AG09319 (cell line): ENCODE measurements around the gene ABCB7.
"Not testable (repeated sequence)": the region's sequence is repeated elsewhere in the genome, so short reads cannot be mapped to it uniquely, and the experiment has no call there.

Experiments used
- DNase-seq: peaks from one replicate; pipeline ENCODE4 v3.0.0-alpha.2; 2010; ENCODE audit warnings: low read depth; ENCODE audit errors: extremely low read depth
- CTCF ChIP-seq: IDR thresholded peaks from 2 replicates; pipeline ENCODE4 v1.5.1; 2011; ENCODE audit warnings: low read depth, mild to moderate bottlenecking, inconsistent platforms, low read length, moderate library complexity

ABCB7 gene

GRCh38 chrX:75154871-75155270 lies 1.2 kb downstream of the ABCB7 start:
- no peak for DNase-seq
- no peak for TF ChIP-seq CTCF

DNA sequence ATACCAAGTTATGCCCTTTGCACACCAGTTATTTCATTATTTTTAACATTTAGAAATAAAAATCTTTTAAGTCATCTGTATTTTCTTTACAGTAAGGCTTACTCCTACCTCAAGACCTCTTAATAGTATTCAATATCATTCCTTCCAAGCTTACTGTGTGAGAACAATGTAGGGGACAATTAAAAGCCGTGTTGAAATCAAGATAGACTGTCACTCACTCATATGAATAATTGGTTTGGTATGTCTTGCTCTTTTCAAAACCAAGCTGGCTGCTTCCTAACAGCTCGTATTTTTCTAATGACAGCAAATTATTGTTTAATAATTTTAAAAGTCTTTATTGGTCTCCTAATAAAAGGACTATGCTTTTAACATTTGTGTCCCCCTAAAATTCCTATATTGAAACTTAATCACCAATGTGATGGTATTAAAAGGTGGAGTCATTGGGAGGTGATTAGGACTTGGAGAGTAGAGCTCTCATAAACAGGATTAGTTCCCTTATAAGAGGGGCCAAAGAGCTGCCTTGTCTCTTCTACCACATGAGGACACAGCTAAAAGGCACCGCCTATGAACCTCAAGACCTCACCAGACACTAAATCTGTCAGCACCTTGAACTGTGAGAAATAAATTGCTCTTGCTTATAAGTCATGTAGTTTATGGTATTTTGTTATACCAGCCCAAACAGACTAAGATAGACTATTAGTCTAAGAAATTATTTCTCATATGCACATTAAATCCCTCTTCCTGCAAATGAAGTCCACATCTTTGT lies 4.1 kb downstream of the ABCB7 start:
- DNase-seq, result no peak

GRCh38 chrX:75149654-75150053 lies 6.4 kb downstream of the ABCB7 start:
- no peak for TF ChIP-seq CTCF
- DNase-seq, result no peak

More for the DNA sequence above, 4.1 kb downstream of the ABCB7 start:
- TF ChIP-seq CTCF, result no peak

DNA sequence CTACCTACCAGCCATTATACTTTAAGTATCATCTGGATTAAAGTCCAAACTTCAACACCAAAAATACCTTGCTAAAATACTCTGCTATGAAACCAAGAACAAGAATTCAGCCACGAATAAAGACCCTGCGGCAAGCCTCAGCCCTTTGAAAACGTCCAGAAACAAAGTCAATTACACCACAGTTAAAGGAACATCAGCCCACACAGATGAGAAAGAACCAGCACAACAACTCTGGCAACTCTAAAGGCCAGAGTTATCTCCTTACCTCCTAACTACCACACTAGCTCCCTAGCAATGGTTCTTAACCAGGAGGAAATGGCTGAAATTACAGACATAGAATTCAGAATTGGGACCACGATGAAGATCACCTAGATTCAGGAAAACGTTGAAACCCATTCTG lies 23.4 kb downstream of the ABCB7 start:
- no peak for DNase-seq
- no peak for TF ChIP-seq CTCF

GRCh38 chrX:75131973-75132627 lies 24.0 kb downstream of the ABCB7 start:
- DNase-seq, result no peak
- no peak for TF ChIP-seq CTCF

DNA sequence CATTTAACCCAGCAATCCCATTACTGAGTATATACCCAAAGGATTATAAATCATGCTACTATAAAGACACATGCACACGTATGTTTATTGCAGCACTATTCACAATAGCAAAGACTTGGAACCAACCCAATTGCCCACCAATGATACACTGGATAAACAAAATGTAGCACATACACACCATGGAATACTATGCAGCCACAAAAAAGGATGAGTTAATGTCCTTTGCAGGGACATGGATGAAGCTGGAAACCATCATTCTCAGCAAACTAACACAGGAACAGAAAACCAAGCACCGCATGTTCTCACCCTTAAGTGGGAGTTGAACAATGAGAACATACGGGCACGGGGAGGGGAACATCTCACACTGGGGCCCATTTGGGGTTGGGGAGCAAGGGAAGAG lies 27.0 kb downstream of the ABCB7 start:
- not testable (repeated sequence) for DNase-seq

- DNase-seq, result no peak
- TF ChIP-seq CTCF, result no peak
Observed at GRCh38 chrX:75118296-75118695, 37.8 kb downstream of the ABCB7 start.
